NCI-H146 treated with DMSO at 0.1 percent for 48 hours (cell line): ENCODE measurements around the gene SLC39A11.
"Not testable (repeated sequence)": the region's sequence is repeated elsewhere in the genome, so short reads cannot be mapped to it uniquely, and the experiment has no call there.

Source experiments
- DNase-seq: peaks from one replicate; lab custom pipeline; 2025; ENCODE audit not compliant: unreplicated experiment; lab: John Stamatoyannopoulos, UW

SLC39A11 gene

GRCh38 chr17:73092523-73093135 lies at the start of gene SLC39A11:
TSS of gene SLC39A11 (minus strand) at chr17:73092688. CDS start at chr17:73088764, 3,924 bp downstream.
- peak; percentile 89 for DNase-seq

- DNase-seq, result no peak
Observed at GRCh38 chr17:73141411-73141810, 48.9 kb upstream of the SLC39A11 start.

- DNase-seq, result no peak
Observed at GRCh38 chr17:73140566-73140965, 48.1 kb upstream of the SLC39A11 start.

GRCh38 chr17:73139296-73139695 lies 46.8 kb upstream of the SLC39A11 start:
- DNase-seq, result no peak

- no peak for DNase-seq
Observed at GRCh38 chr17:73138541-73139138, 46.2 kb upstream of the SLC39A11 start.

- DNase-seq, result no peak
Observed at GRCh38 chr17:73137376-73137775, 44.9 kb upstream of the SLC39A11 start.

- DNase-seq, result no peak
Observed at GRCh38 chr17:73135766-73136165, 43.3 kb upstream of the SLC39A11 start.

- no peak for DNase-seq
Observed at GRCh38 chr17:73133911-73134649, 41.6 kb upstream of the SLC39A11 start.

- no peak for DNase-seq
Observed at GRCh38 chr17:73132085-73132492, 39.6 kb upstream of the SLC39A11 start.

GRCh38 chr17:73131439-73131838 lies 39.0 kb upstream of the SLC39A11 start:
- DNase-seq, result not testable (repeated sequence)

GRCh38 chr17:73130977-73131376 lies 38.5 kb upstream of the SLC39A11 start:
- DNase-seq, result no peak

GRCh38 chr17:73128496-73128895 lies 36.0 kb upstream of the SLC39A11 start:
- DNase-seq, result no peak

GRCh38 chr17:73126716-73127473 lies 34.4 kb upstream of the SLC39A11 start:
- no peak for DNase-seq

GRCh38 chr17:73123606-73124320 lies 31.3 kb upstream of the SLC39A11 start:
- no peak for DNase-seq

- DNase-seq, result no peak
Observed at GRCh38 chr17:73122953-73123605, 30.6 kb upstream of the SLC39A11 start.

GRCh38 chr17:73121506-73121905 lies 29.0 kb upstream of the SLC39A11 start:
- DNase-seq, result no peak

GRCh38 chr17:73119631-73120030 lies 27.1 kb upstream of the SLC39A11 start:
- no peak for DNase-seq

GRCh38 chr17:73118951-73119391 lies 26.5 kb upstream of the SLC39A11 start:
- peak; percentile 84 for DNase-seq

GRCh38 chr17:73118139-73118538 lies 25.7 kb upstream of the SLC39A11 start:
- DNase-seq, result no peak

GRCh38 chr17:73112246-73112645 lies 19.8 kb upstream of the SLC39A11 start:
- DNase-seq, result no peak
